CD4-positive, alpha-beta T cell (primary cell): ENCODE results near the gene TH. TPM values are rescaled to one million over a fixed set of nuclear protein-coding genes. Genes with fewer than 3 reads are reported as not detected.

ENCODE experiments used
- ATAC-seq: fragments of 200-7000 bp; cut with Tn5 transposase; one replicate; pipeline ENCODE4 v1.10.0; 2022; ENCODE audit warnings: mild to moderate bottlenecking; ENCODE audit not compliant: poor library complexity
- CTCF ChIA-PET: fragments of 350-600 bp; sonication (Branson Sonifier 250); formaldehyde crosslinking; loops from one replicate; lab custom pipeline; 2021; ENCODE audit warnings: antibody characterized with exemption, inconsistent platforms; lab: Charles Lee
- POLR2A ChIA-PET: fragments of 350-600 bp; sonication (Branson Sonifier 250); formaldehyde crosslinking; loops from one replicate; lab custom pipeline; 2021; ENCODE audit warnings: antibody characterized with exemption, inconsistent platforms; lab: Charles Lee
- DNase-seq, 14 experiments: peaks; one replicate each; pipeline ENCODE4 v3.0.0-alpha.2; 2013 to 2020; ENCODE audit warnings: mixed read lengths in 2 of 14
- H3K27ac ChIP-seq, 2 donors: one replicate each; pipeline versions ENCODE4 v1.5.1 to v1.7.0; 2013; ENCODE audit warnings: low read length in 2 of 2, low read depth in 1 of 2, mild to moderate bottlenecking in 1 of 2
- H3K27me3 ChIP-seq, 2 experiments: 1 replicate in 1 of 2; 2 replicates in 1 of 2; pipeline versions ENCODE4 v1.6.1 to v1.7.0; 2013; ENCODE audit warnings: low read length in 2 of 2, control low read depth in 1 of 2, mild to moderate bottlenecking in 1 of 2, moderate library complexity in 1 of 2; ENCODE audit not compliant: insufficient read depth in 2 of 2, control insufficient read depth in 1 of 2
- H3K36me3 ChIP-seq: one replicate; pipeline ENCODE4 v1.6.1; 2013; ENCODE audit warnings: low read length, control low read depth; ENCODE audit not compliant: insufficient read depth
- H3K4me1 ChIP-seq: one replicate; pipeline ENCODE4 v1.6.1; 2013; ENCODE audit warnings: low read length, control low read depth; ENCODE audit not compliant: insufficient read depth
- H3K4me3 ChIP-seq: one replicate; pipeline ENCODE4 v1.5.1; 2013; ENCODE audit warnings: mild to moderate bottlenecking, low read length, moderate library complexity
- H3K9me3 ChIP-seq, 2 experiments: 1 replicate in 1 of 2; 2 replicates in 1 of 2; pipeline versions ENCODE4 v1.6.1 to v1.7.0; 2013; ENCODE audit warnings: low read length in 2 of 2, mild to moderate bottlenecking in 2 of 2, control low read depth in 1 of 2, moderate library complexity in 1 of 2; ENCODE audit not compliant: control insufficient read depth in 1 of 2, insufficient read depth in 1 of 2
- H3K27ac Mint-ChIP-seq: one replicate; pipeline ENCODE4 v1.8.0; 2020; ENCODE audit warnings: mixed read lengths
- H3K27me3 Mint-ChIP-seq: one replicate; pipeline ENCODE4 v1.8.0; 2021; ENCODE audit warnings: mixed read lengths
- H3K36me3 Mint-ChIP-seq: one replicate; pipeline ENCODE4 v1.8.0; 2021; ENCODE audit warnings: low read depth, mixed read lengths
- H3K4me1 Mint-ChIP-seq: one replicate; pipeline ENCODE4 v1.8.0; 2021; ENCODE audit warnings: low read depth, mixed read lengths
- H3K4me3 Mint-ChIP-seq: one replicate; pipeline ENCODE4 v1.8.0; 2020; ENCODE audit warnings: mild to moderate bottlenecking, mixed read lengths
- H3K9me3 Mint-ChIP-seq: one replicate; pipeline ENCODE4 v1.8.0; 2020; ENCODE audit warnings: mixed read lengths
- CTCF ChIP-seq: fragments of 200-600 bp; IDR thresholded peaks from one replicate; pipeline ENCODE4 v1.8.0; 2022; ENCODE audit warnings: antibody characterized with exemption, mild to moderate bottlenecking
- intact Hi-C, 2 experiments: fragments of 100-400 bp; cut with DNase I in 1 of 2; cut with micrococcal nuclease in 1 of 2; formaldehyde crosslinking; loops; one replicate each; pipeline versions ENCODE4 v1.15.1 to v1.9.0; 2023 to 2025; cut with DNase I, micrococcal nuclease
- microRNA-seq: library from miRNA; unstranded; fragments of <30 nt; microRNA quantifications from one replicate; pipeline ENCODE4 v1.2.0, GENCODE V29; 2021; ENCODE audit warnings: borderline microRNAs expressed, borderline replicate concordance
- total RNA-seq, 174 experiments: library from RNA in 2 of 174; stranded (reverse) in 2 of 174; gene quantifications; one replicate each; pipeline ENCODE4 v1.2.3 and lab custom pipeline; 2021 to 2026

TH gene
- total RNA-seq, 2 experiments from 2014 or later, result not detected

- no peak for TF ChIP-seq CTCF
- intact Hi-C loops, result no loop called here
- no peaks in the 10 kb centered on the region for H3K9me3 Mint-ChIP-seq
- Histone ChIP-seq H3K36me3 (no peaks in the 10 kb centered on the region), H3K9me3 (peaks cover 0 to 14% of the 10 kb centered on the region in 2 experiments), H3K27me3 (peaks cover 0 to 12% of the 10 kb centered on the region in 2 experiments), H3K27ac (no peak overlapping the region), H3K4me3 (no peak overlapping the region), H3K4me1 (no peaks in the 10 kb centered on the region)
- no peak for ATAC-seq
- ChIA-PET POLR2A (no interaction called here), CTCF (no interaction called here)
- peaks cover 28% of the 10 kb centered on the region for H3K27me3 Mint-ChIP-seq
- no peak for DNase-seq
- no peak overlapping the region for H3K27ac Mint-ChIP-seq
- no peaks in the 10 kb centered on the region for H3K4me1 Mint-ChIP-seq
- no peaks in the 10 kb centered on the region for H3K36me3 Mint-ChIP-seq
- H3K4me3 Mint-ChIP-seq, result no peak overlapping the region
These were observed 54.9 kb downstream of the TH start for GRCh38 chr11:2116680-2117079.

DNA sequence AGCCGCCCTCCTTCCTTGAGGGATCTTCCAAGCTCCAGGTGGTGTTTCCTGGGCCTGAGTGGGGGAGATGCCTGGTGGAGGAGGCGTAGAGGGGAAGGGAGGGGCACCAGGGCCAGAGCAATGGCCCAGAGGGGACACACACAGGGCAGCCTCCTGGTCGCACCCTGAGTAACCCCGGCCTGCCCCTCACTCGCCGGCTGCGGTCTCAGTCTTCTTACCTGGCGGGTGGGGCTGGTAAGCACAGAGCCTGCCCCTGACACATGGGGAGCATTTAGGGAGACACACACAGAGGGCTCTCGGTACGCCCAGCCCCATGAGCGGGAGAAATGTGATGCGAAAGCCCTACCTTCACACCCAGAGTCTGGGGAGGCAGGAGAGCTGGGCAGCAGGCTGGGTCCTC is 56.3 kb downstream of the TH start:
- H3K4me1 ChIP-seq, result no peaks in the 10 kb centered on the region
- Mint-ChIP-seq H3K4me1 (no peaks in the 10 kb centered on the region), H3K9me3 (no peaks in the 10 kb centered on the region), H3K27ac (no peak overlapping the region), H3K36me3 (no peaks in the 10 kb centered on the region), H3K27me3 (peaks cover 22% of the 10 kb centered on the region), H3K4me3 (no peak overlapping the region)
- H3K36me3 ChIP-seq, result no peaks in the 10 kb centered on the region
- DNase-seq, result no peak
- TF ChIP-seq CTCF, result no peak
- CTCF ChIA-PET, result no interaction called here
- POLR2A ChIA-PET, result no interaction called here
- intact Hi-C loops, result no loop called here
- H3K27me3 ChIP-seq, result peaks cover 0 to under 1% of the 10 kb centered on the region in 2 experiments
- H3K4me3 ChIP-seq, result no peak overlapping the region
- H3K27ac ChIP-seq, result no peak overlapping the region
- H3K9me3 ChIP-seq, result peaks cover 0 to 10% of the 10 kb centered on the region in 2 experiments
- no peak for ATAC-seq

- Mint-ChIP-seq H3K27ac (no peak overlapping the region), H3K27me3 (peaks cover 16% of the 10 kb centered on the region), H3K36me3 (no peaks in the 10 kb centered on the region), H3K9me3 (no peaks in the 10 kb centered on the region), H3K4me1 (peaks cover 4% of the 10 kb centered on the region), H3K4me3 (no peak overlapping the region)
- ATAC-seq (no peak), DNase-seq (no peak)
- H3K27me3 ChIP-seq, result no peaks in the 10 kb centered on the region
- intact Hi-C loops, result no loop called here
- peaks cover 0 to 8% of the 10 kb centered on the region in 2 experiments for H3K9me3 ChIP-seq
- H3K4me3 ChIP-seq, result no peak overlapping the region
- ChIA-PET CTCF (interaction anchor here (0.8 to 0.9 kb wide), 2 partner anchors 37 to 42 kb away, joined by 3 read pairs; no protein-coding TSS in a partner anchor), POLR2A (no interaction called here)
- no peak for TF ChIP-seq CTCF
- H3K27ac ChIP-seq, result no peak overlapping the region
- no peaks in the 10 kb centered on the region for H3K4me1 ChIP-seq
- no peaks in the 10 kb centered on the region for H3K36me3 ChIP-seq
These were observed 57.0 kb downstream of the TH start for GRCh38 chr11:2114430-2115241.

Small RNA genes within 50 kb of the gene (microRNA-seq; reads per million reads assigned to microRNA genes)
- gene MIR4686 (not detected), gene MIR483 (not detected)

Other genes with a start within 250 kb of the TH start
- 10 to 100 TPM; 31.1 to 38.3 TPM for gene MRPL23, start 224.5 kb downstream of the TH start, total RNA-seq
- gene H19, start 174.0 kb downstream of the TH start, total RNA-seq, result not detected
- not detected for gene IGF2, start 32.4 kb downstream of the TH start, total RNA-seq
- gene INS, start 10.6 kb downstream of the TH start, total RNA-seq, result not detected
- gene ASCL2, start 98.8 kb upstream of the TH start, total RNA-seq, result not detected
- 10 to 100 TPM; 71.2 to 71.7 TPM for gene C11orf21, start 130.1 kb upstream of the TH start, total RNA-seq
- 10 to 100 TPM; 81.8 TPM for gene TSPAN32, start 130.2 kb upstream of the TH start, total RNA-seq
- 100 to 1,000 TPM; 181 to 183 TPM for gene CD81, start 205.5 kb upstream of the TH start, total RNA-seq
- 10 to 100 TPM; 47.5 to 50.0 TPM for gene TSSC4, start 228.9 kb upstream of the TH start, total RNA-seq